K562 (cell line): ENCODE measurements around the gene ATP5F1D. TPM values are rescaled to one million over a fixed set of nuclear protein-coding genes. Genes with fewer than 3 reads are reported as not detected.
A peak's percentile ranks its signal among the peaks of the same experiment; 100 is the strongest.

Experiments used
- CREB1 ChIP-seq, 2 experiments: sonication (generic) in 1 of 2; formaldehyde crosslinking in 1 of 2; IDR thresholded peaks; 2 replicates each; pipeline versions ENCODE4 v1.6.1 to v1.8.0; 2012 to 2022; ENCODE audit warnings: inconsistent platforms in 1 of 2, mild to moderate bottlenecking in 1 of 2, missing genetic modification reagents in 1 of 2, moderate library complexity in 1 of 2
- HOMEZ ChIP-seq: fragments of 250-450 bp; sonication (Bioruptor Pico); IDR thresholded peaks from 2 replicates; pipeline ENCODE4 v1.4.0; 2020; ENCODE audit warnings: mild to moderate bottlenecking, moderate library complexity
- MGA ChIP-seq: fragments of 450-650 bp; IDR thresholded peaks from 2 replicates; pipeline ENCODE4 v1.6.1; 2016; ENCODE audit warnings: mild to moderate bottlenecking, moderate library complexity
- polyA plus RNA-seq, 8 experiments: library from polyadenylated mRNA; depleted of rRNA in 4 of 8; stranded (reverse) in 5 of 8; unstranded in 3 of 8; fragments of >200 nt; fragmentation: Nextera tagmentation in 2 of 8; fragmentation: Illumina TruSeq in 1 of 8; extraction: Ambion mirVana in 2 of 8; extraction: Trizol in 1 of 8; gene quantifications; 2 replicates each; pipeline versions ENCODE4 v1.2.1 to v1.2.3, GENCODE V29; 2011 to 2014; ENCODE audit warnings: inconsistent platforms in 1 of 8, missing spikeins in 1 of 8
- total RNA-seq, 7 experiments: library from RNA; depleted of rRNA in 6 of 7; stranded (reverse); fragments of >200 nt in 6 of 7; fragmentation: Illumina TruSeq in 2 of 7; extraction: Trizol in 2 of 7; gene quantifications; 2 replicates each; pipeline versions ENCODE4 v1.2.1 to v1.2.3, GENCODE V29; 2011 to 2021; ENCODE audit warnings: low replicate concordance in 1 of 7

ATP5F1D gene
- total and polyA plus RNA-seq, 9 of the 15 experiments (the other 6 are each of a cell fraction or from before 2014, with no cell fraction given), result 3.9 to 409 (median 36.8) TPM

DNA sequence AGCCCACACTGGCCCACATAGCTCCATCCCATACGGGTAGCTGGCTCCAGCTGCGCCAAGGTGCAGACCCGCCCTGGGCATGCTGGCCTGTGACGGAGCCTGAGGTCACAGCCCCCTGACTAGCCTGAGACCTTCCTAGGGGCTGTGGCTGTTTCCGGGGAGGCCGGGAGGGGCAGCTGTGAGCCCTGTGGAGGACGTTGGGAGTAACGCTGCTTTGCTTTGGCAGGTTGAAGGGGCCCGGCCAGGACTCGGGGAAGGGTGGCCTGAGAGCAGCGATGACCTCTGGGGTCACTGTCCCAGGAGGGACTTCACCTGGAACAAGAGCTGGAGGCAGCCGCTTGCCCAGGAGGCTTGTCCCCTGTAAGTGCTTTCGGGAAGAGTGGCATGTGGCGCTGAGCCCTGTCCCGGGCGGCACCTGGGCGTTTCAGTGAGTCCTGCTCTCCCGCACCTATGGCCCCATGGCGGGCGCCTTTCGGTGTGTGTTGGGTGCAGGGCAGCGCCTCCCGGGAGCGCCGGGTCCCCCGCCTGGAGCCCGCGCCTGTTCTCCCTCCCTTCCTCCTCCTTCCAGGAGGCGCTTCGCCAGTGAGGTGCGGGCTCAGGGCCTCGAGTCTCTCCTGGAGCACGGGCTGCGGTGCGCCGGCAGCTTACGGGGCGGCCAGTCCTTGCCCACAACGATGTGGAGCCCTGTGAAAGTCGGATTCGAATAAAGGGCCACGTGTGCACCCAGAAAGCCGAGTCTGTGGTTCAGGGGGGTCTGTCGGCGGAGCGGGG, 32.7 kb downstream of the ATP5F1D start (continued):
- TF ChIP-seq MGA, result peak; percentile 83
- peak; percentile 72 for TF ChIP-seq CREB1 (IDR thresholded peaks at IDR 0.05)
- peak; percentile 61 for TF ChIP-seq CREB1 (CRISPR knock-in tag; IDR thresholded peaks at IDR 0.05)
- TF ChIP-seq HOMEZ (CRISPR knock-in tag), result 0 out of 2 replicates have a peak, but pooled peaks have one; percentile 74
